ENCODE data around the gene EPHA6. TPM values are rescaled to one million over a fixed set of nuclear protein-coding genes. Genes with fewer than 3 reads are reported as not detected.

Gene EPHA6
- total RNA-seq, 1 donor from 2014 or later, result 16.5 TPM

DNA sequence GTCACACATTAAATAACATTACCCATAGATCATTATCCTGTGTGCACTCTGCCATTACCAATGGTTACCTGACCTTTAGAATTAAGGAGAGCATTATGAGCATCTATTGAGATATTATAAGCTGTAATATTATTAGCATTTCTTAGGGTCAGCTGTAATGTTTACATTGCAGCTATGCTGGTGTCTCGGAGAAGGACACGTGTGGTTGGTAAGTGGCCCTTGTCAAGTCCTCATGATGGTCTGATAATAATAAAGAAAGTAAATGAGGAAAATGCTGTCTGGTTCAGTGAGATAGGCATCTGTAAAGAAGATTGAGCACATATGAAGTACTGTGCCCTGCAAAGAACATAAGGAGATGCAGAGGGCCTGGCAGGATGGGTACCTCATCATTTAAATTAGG, 878.4 kb downstream of the EPHA6 start:
- H3K27me3 Mint-ChIP-seq, result no peaks in the 10 kb centered on the region
- H3K4me1 Mint-ChIP-seq (ENCODE audit: low read depth), result no peaks in the 10 kb centered on the region
- no peak overlapping the region for H3K4me3 Mint-ChIP-seq (ENCODE audit: low read depth)
- DNase-seq (ENCODE audit: low spot score, unreplicated experiment), result no peak
- TF ChIP-seq, protein P1, sequence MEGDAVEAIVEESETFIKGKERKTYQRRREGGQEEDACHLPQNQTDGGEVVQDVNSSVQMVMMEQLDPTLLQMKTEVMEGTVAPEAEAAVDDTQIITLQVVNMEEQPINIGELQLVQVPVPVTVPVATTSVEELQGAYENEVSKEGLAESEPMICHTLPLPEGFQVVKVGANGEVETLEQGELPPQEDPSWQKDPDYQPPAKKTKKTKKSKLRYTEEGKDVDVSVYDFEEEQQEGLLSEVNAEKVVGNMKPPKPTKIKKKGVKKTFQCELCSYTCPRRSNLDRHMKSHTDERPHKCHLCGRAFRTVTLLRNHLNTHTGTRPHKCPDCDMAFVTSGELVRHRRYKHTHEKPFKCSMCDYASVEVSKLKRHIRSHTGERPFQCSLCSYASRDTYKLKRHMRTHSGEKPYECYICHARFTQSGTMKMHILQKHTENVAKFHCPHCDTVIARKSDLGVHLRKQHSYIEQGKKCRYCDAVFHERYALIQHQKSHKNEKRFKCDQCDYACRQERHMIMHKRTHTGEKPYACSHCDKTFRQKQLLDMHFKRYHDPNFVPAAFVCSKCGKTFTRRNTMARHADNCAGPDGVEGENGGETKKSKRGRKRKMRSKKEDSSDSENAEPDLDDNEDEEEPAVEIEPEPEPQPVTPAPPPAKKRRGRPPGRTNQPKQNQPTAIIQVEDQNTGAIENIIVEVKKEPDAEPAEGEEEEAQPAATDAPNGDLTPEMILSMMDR (IDR thresholded peaks at IDR 0.05; ENCODE audit: unreplicated experiment), result no peak
- H3K9me3 Mint-ChIP-seq (ENCODE audit: low read depth), result peaks cover 5% of the 10 kb centered on the region
- no peaks in the 10 kb centered on the region for H3K36me3 Mint-ChIP-seq (ENCODE audit: insufficient read depth)
- H3K27ac Mint-ChIP-seq, result no peak overlapping the region

DNA sequence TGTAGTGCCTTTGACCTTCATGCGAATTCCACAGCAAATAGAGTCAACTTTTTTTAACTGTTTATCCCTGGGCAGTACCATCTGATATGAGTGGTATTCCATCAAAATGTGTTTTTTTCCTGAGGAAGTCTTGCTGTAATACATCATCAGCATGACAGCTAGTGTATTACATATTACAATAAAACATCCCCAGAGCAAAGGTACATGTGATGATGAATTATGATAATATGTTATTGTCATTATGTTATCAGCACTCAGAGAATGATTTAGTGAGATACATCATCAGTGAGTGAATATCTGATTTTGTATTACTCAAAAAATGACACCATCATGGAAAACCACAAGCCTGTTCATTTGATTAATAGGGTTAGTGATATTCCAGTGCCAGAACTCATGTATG, 880.5 kb downstream of the EPHA6 start:
- H3K4me3 Mint-ChIP-seq (ENCODE audit: low read depth), result no peak overlapping the region
- no peak for DNase-seq (ENCODE audit: low spot score, unreplicated experiment)
- H3K4me1 Mint-ChIP-seq (ENCODE audit: low read depth), result no peaks in the 10 kb centered on the region
- no peaks in the 10 kb centered on the region for H3K36me3 Mint-ChIP-seq (ENCODE audit: insufficient read depth)
- no peak overlapping the region for H3K27ac Mint-ChIP-seq
- peaks cover 2% of the 10 kb centered on the region for H3K9me3 Mint-ChIP-seq (ENCODE audit: low read depth)
- TF ChIP-seq, protein P1 (IDR thresholded peaks at IDR 0.05; ENCODE audit: unreplicated experiment), result no peak
- H3K27me3 Mint-ChIP-seq, result no peaks in the 10 kb centered on the region

DNA sequence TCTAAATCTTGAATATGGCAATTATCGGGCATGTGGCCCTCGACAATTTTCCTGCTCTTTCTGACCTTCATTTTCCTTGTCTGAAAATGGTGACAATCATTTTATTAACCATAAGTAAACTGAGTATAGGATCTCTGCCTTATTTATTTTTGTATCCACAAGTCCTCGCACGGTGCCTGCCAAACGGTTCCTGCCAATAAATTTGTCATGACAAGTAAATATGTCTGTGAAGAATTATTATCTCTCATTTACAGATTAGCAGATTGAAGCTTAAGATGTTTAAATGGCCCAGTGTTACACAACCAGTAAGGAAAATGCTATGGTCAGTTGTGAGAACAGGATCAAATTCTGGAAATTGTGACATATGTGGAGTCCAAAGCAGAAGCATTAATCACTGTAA, 884.3 kb downstream of the EPHA6 start:
- H3K36me3 Mint-ChIP-seq (ENCODE audit: insufficient read depth), result no peaks in the 10 kb centered on the region
- TF ChIP-seq, protein P1 (IDR thresholded peaks at IDR 0.05; ENCODE audit: unreplicated experiment), result no peak
- no peaks in the 10 kb centered on the region for H3K9me3 Mint-ChIP-seq (ENCODE audit: low read depth)
- no peak overlapping the region for H3K4me3 Mint-ChIP-seq (ENCODE audit: low read depth)
- no peak overlapping the region for H3K27ac Mint-ChIP-seq
- DNase-seq (ENCODE audit: low spot score, unreplicated experiment), result no peak
- no peaks in the 10 kb centered on the region for H3K4me1 Mint-ChIP-seq (ENCODE audit: low read depth)
- H3K27me3 Mint-ChIP-seq, result no peaks in the 10 kb centered on the region

DNA sequence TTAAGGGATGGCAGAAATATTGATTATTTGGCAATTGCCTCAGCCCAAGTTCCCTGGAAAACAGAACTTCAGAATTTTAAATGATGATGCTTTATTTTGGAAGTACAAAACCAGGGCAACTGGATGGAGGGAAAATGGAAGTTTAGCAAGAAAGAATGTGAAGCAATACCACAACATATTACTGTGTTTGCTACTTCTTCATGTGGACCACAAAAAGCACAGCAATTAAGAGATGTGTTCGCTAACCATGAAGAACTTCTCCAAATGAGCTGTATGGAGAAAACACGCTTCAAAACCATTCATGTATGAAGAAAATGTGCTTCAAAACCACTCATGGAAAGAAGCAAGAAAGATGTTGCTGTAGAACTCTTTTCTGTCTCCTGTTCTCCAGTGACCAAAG, 885.5 kb downstream of the EPHA6 start:
- Mint-ChIP-seq H3K9me3 (ENCODE audit: low read depth) (no peaks in the 10 kb centered on the region), H3K4me3 (ENCODE audit: low read depth) (no peak overlapping the region), H3K27me3 (no peaks in the 10 kb centered on the region), H3K4me1 (ENCODE audit: low read depth) (no peaks in the 10 kb centered on the region), H3K36me3 (ENCODE audit: insufficient read depth) (no peaks in the 10 kb centered on the region), H3K27ac (no peak overlapping the region)
- DNase-seq (ENCODE audit: low spot score, unreplicated experiment), result no peak
- TF ChIP-seq, protein P1 (IDR thresholded peaks at IDR 0.05; ENCODE audit: unreplicated experiment), result no peak

DNA sequence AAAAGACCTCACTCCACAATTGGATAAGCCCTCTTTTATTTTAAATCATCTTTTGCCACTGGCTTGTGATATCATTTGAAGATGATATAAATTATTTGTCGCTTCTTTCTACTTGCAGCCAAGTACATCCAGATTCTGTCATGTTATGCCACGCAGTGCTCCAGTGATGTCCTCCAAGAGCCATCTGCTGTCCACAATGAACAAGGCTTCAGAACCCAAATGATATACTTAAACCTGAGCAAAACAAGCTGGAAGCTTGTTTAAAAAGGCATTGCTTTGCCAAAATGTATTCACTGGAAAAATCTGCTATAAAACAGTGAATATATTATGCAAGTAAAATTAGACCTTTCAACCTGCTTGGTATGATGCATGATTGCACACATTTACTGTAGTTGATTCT, 891.4 kb downstream of the EPHA6 start:
- TF ChIP-seq, protein P1 (IDR thresholded peaks at IDR 0.05; ENCODE audit: unreplicated experiment), result no peak

More for the DNA sequence above, 891.4 kb downstream of the EPHA6 start:
- Mint-ChIP-seq H3K27ac (no peak overlapping the region), H3K36me3 (ENCODE audit: insufficient read depth) (no peaks in the 10 kb centered on the region), H3K9me3 (ENCODE audit: low read depth) (peaks cover 6% of the 10 kb centered on the region), H3K4me1 (ENCODE audit: low read depth) (no peaks in the 10 kb centered on the region), H3K4me3 (ENCODE audit: low read depth) (no peak overlapping the region), H3K27me3 (no peaks in the 10 kb centered on the region)
- DNase-seq (ENCODE audit: low spot score, unreplicated experiment), result no peak

All from progenitor cell of endocrine pancreas (in vitro differentiated cells).